K562 (cell line): ENCODE measurements around the gene DBP. TPM values are rescaled to one million over a fixed set of nuclear protein-coding genes. Genes with fewer than 3 reads are reported as not detected.

Experiments
- ATAC-seq: fragments of 200-7000 bp; cut with Tn5 transposase; 3 replicates; pipeline ENCODE4 v1.9.1; 2020; ENCODE audit warnings: moderate library complexity
- BruUV-seq: library from RNA; stranded (reverse); fragments of 400-500 nt; replicated peaks from 2 replicates; lab custom pipeline; 2021; lab: Mats Ljungman, UMichigan
- CTCF ChIA-PET: fragments of 300-600 bp; formaldehyde crosslinking; extraction: SDS; loops from one replicate; lab custom pipeline; 2021; ENCODE audit warnings: low intra/inter-chr PET ratio; lab: Yijun Ruan, JAX
- POLR2A ChIA-PET: fragments of 300-600, 350-650 bp; sonication (Branson Sonifier 250); formaldehyde crosslinking; extraction: SDS; loops from one replicate; lab custom pipeline; 2021; ENCODE audit warnings: antibody characterized with exemption, inconsistent platforms; lab: Yijun Ruan, JAX
- DNase-seq, 4 experiments: peaks; one replicate each; pipeline versions ENCODE4 v3.0.0 to v3.0.0-alpha.2; 2011 to 2018; ENCODE audit warnings: low spot score in 3 of 4, mixed read lengths in 3 of 4; ENCODE audit errors: extremely low read depth in 1 of 4
- FAIRE-seq: peaks from 2 replicates; lab custom pipeline; 2011; peaks lifted over from hg19 to GRCh38; lab: Jason Lieb, UNC
- H2AFZ ChIP-seq: 2 replicates; pipeline ENCODE4 v1.6.0; 2011; ENCODE audit warnings: low read depth, low read length, control low read depth, inconsistent platforms
- H3K27ac ChIP-seq: fragments of 200-600 bp; 3 replicates; pipeline ENCODE4 v1.8.0; 2011; ENCODE audit warnings: low read depth, mild to moderate bottlenecking, control low read depth, inconsistent platforms, low read length, moderate library complexity, mixed read lengths; ENCODE audit errors: extremely low read depth
- H3K27me3 ChIP-seq, 2 experiments: fragments of 300-600 bp in 1 of 2; 2 replicates in 1 of 2; 3 replicates in 1 of 2; pipeline versions ENCODE4 v1.6.0 to v1.8.0; 2011; ENCODE audit warnings: inconsistent platforms in 2 of 2, low read length in 2 of 2, mild to moderate bottlenecking in 1 of 2, mixed read lengths in 1 of 2, moderate library complexity in 1 of 2; ENCODE audit not compliant: control insufficient read depth in 2 of 2, insufficient read depth in 2 of 2
- H3K36me3 ChIP-seq: fragments of 300-600 bp; 3 replicates; pipeline ENCODE4 v1.8.0; 2011; ENCODE audit warnings: mild to moderate bottlenecking, low read length, inconsistent platforms; ENCODE audit not compliant: control insufficient read depth, insufficient read depth
- H3K4me1 ChIP-seq, 2 experiments: fragments of 200-600 bp in 1 of 2; replicated peaks in 1 of 2; 2 replicates in 1 of 2; 3 replicates in 1 of 2; pipeline versions ENCODE4 v1.5.1 to v1.8.0; 2011; ENCODE audit warnings: inconsistent platforms in 2 of 2, low read length in 2 of 2, mild to moderate bottlenecking in 1 of 2, mixed read lengths in 1 of 2, moderate library complexity in 1 of 2; ENCODE audit not compliant: control insufficient read depth in 2 of 2, insufficient read depth in 2 of 2
- H3K4me2 ChIP-seq: 2 replicates; pipeline ENCODE4 v1.6.1; 2011; ENCODE audit warnings: low read length, control low read depth, inconsistent platforms, mixed read lengths; ENCODE audit not compliant: insufficient read depth
- H3K4me3 ChIP-seq: fragments of 200-600 bp; sonication (generic), shearing (Covaris generic); 2 replicates; pipeline ENCODE4 v1.5.1; 2016; ENCODE audit warnings: control low read depth, inconsistent platforms
- H3K79me2 ChIP-seq: fragments of 200-600 bp; 3 replicates; pipeline ENCODE4 v1.8.0; 2011; ENCODE audit warnings: low read length, inconsistent platforms; ENCODE audit not compliant: control insufficient read depth, insufficient read depth
- H3K9ac ChIP-seq, 2 experiments: 2 replicates each; pipeline versions ENCODE4 v1.6.0 to v1.6.1; 2011; ENCODE audit warnings: low read depth in 2 of 2, low read length in 2 of 2, control low read depth in 1 of 2, inconsistent platforms in 1 of 2, mild to moderate bottlenecking in 1 of 2, mixed read lengths in 1 of 2; ENCODE audit not compliant: insufficient read depth in 1 of 2
- H3K9me1 ChIP-seq: one replicate; pipeline ENCODE4 v1.6.0; 2011; ENCODE audit warnings: inconsistent platforms, mild to moderate bottlenecking, low read length, moderate library complexity; ENCODE audit not compliant: control insufficient read depth, insufficient read depth
- H3K9me3 ChIP-seq: replicated peaks from 2 replicates; pipeline ENCODE4 v1.5.1; 2011; ENCODE audit warnings: low read depth, low read length, inconsistent platforms; ENCODE audit not compliant: control insufficient read depth, insufficient read depth
- H4K20me1 ChIP-seq: replicated peaks from 2 replicates; pipeline ENCODE4 v1.6.1; 2011; ENCODE audit warnings: low read length, inconsistent platforms, mixed read lengths; ENCODE audit not compliant: control insufficient read depth, insufficient read depth
- CTCF ChIP-seq, 3 experiments: IDR thresholded peaks in 2 of 3; conservative IDR thresholded peaks in 1 of 3; 2 replicates each; pipeline ENCODE4 v1.5.1; 2011 to 2012; ENCODE audit warnings: low read length in 3 of 3, mild to moderate bottlenecking in 3 of 3, control low read depth in 2 of 3, improper control_type of control experiment in 1 of 3, inconsistent platforms in 1 of 3, low read depth in 1 of 3, mixed read lengths in 1 of 3, moderate library complexity in 1 of 3; ENCODE audit not compliant: insufficient read depth in 2 of 3
- HMBOX1 ChIP-seq: sonication (generic); IDR thresholded peaks from 2 replicates; pipeline ENCODE4 v1.6.1; 2016
- RAD21 ChIP-seq, 2 experiments: fragments of 250-450 bp in 1 of 2; fragments of 450-650 bp in 1 of 2; sonication (Bioruptor Pico) in 1 of 2; formaldehyde crosslinking in 1 of 2; IDR thresholded peaks in 1 of 2; conservative IDR thresholded peaks in 1 of 2; 2 replicates each; pipeline versions ENCODE4 v1.4.0 to v1.8.0; 2020 to 2022; ENCODE audit warnings: mild to moderate bottlenecking in 2 of 2, moderate library complexity in 1 of 2
- REST ChIP-seq, 2 experiments: fragments of 450-650 bp; formaldehyde crosslinking in 1 of 2; IDR thresholded peaks; 2 replicates each; pipeline versions ENCODE4 v1.4.0 to v1.6.1; 2014 to 2020; ENCODE audit warnings: mild to moderate bottlenecking in 2 of 2, borderline replicate concordance in 1 of 2, low read depth in 1 of 2
- SMC3 ChIP-seq: conservative IDR thresholded peaks from 2 replicates; pipeline ENCODE4 v1.6.1; 2011; ENCODE audit warnings: low read depth, low read length, improper control_type of control experiment; ENCODE audit not compliant: insufficient read depth
- SP2 ChIP-seq: IDR thresholded peaks from 2 replicates; pipeline ENCODE4 v1.6.1; 2011; ENCODE audit warnings: mild to moderate bottlenecking, low read depth, low read length, moderate library complexity; ENCODE audit not compliant: poor library complexity, severe bottlenecking; ENCODE audit errors: extremely low read depth
- SPI1 ChIP-seq: IDR thresholded peaks from 2 replicates; pipeline ENCODE4 v1.6.1; 2011; ENCODE audit warnings: low read depth, low read length, control low read depth, borderline replicate concordance
- ZNF316 ChIP-seq: fragments of 450-650 bp; IDR thresholded peaks from 2 replicates; pipeline ENCODE4 v1.6.1; 2016
- WGBS: fragments of 100-300 bp; shearing (Covaris generic); methylation state at CpG from one replicate; pipeline ENCODE4 v1.1.6; 2016; ENCODE audit warnings: low coverage, mixed read lengths; ENCODE audit not compliant: insufficient coverage; ENCODE audit errors: missing lambda C conversion rate; 5-methylcytosine and 5-hydroxymethylcytosine counted together
- in situ Hi-C: fragments of 300-500 bp; cut with MboI; formaldehyde crosslinking; loops from 4 replicates; pipeline ENCODE4 v1.15.0; 2018; ENCODE audit warnings: inconsistent platforms, mixed read lengths
- intact Hi-C: fragments of 100-400 bp; cut with micrococcal nuclease; formaldehyde crosslinking; loops from 2 replicates; pipeline ENCODE4 v1.14.2; 2022
- polyA plus RNA-seq, 8 experiments: library from polyadenylated mRNA; depleted of rRNA in 4 of 8; stranded (reverse) in 5 of 8; unstranded in 3 of 8; fragments of >200 nt; fragmentation: Nextera tagmentation in 2 of 8; fragmentation: Illumina TruSeq in 1 of 8; extraction: Ambion mirVana in 2 of 8; extraction: Trizol in 1 of 8; gene quantifications; 2 replicates each; pipeline versions ENCODE4 v1.2.1 to v1.2.3, GENCODE V29; 2011 to 2014; ENCODE audit warnings: inconsistent platforms in 1 of 8, missing spikeins in 1 of 8
- total RNA-seq, 7 experiments: library from RNA; depleted of rRNA in 6 of 7; stranded (reverse); fragments of >200 nt in 6 of 7; fragmentation: Illumina TruSeq in 2 of 7; extraction: Trizol in 2 of 7; gene quantifications; 2 replicates each; pipeline versions ENCODE4 v1.2.1 to v1.2.3, GENCODE V29; 2011 to 2021; ENCODE audit warnings: low replicate concordance in 1 of 7

Gene DBP
- total and polyA plus RNA-seq, 9 of the 15 experiments (the other 6 are each of a cell fraction or from before 2014, with no cell fraction given): 0.25 to 5.5 (median 1.8) TPM

- POLR2A ChIA-PET: interaction anchor here (0.9 to 1.0 kb wide), 2 partner anchors 26 to 89 kb away, joined by 3 to 5 read pairs; no protein-coding TSS in a partner anchor
Measured at GRCh38 chr19:48591021-48591420, 46.2 kb downstream of the DBP start.

More at GRCh38 chr19:48591021-48591420, 46.2 kb downstream of the DBP start:
- no peaks in the 10 kb centered on the region for H3K9me3 ChIP-seq
- H3K36me3 ChIP-seq: no peaks in the 10 kb centered on the region
- TF ChIP-seq ZNF316 (peak; percentile 28; the same call in 1 of the 2 replicates), SPI1 (peak; percentile 49; the same call in 1 of the 2 replicates), SMC3 (0 out of 2 replicates have a peak, but pooled peaks have one; percentile 7), REST (IDR thresholded peaks at IDR 0.05; ENCODE audit: borderline replicate concordance) (peak; percentile 22; the same call in 1 of the 2 replicates), REST (CRISPR knock-in tag; IDR thresholded peaks at IDR 0.05; ENCODE audit: low read depth) (no peak), RAD21 (CRISPR knock-in tag; conservative IDR thresholded peaks at IDR 0.05 in 1 of 2, IDR thresholded peaks at IDR 0.05 in 1 of 2) (peak in 1 of 2 experiments; percentile 50; a peak in 2 of 4 replicates), HMBOX1 (no peak), CTCF (IDR thresholded peaks at IDR 0.05 in 2 of 3, conservative IDR thresholded peaks at IDR 0.05 in 1 of 3; ENCODE audit: insufficient read depth in 2 of 3, low read depth in 1 of 3, low read length in 3 of 3) (peak; percentile 46 to 97 (median 84); a peak in 4 of 6 replicates), SP2 (no peak)
- H3K4me1 ChIP-seq: peaks cover 0 to 27% of the 10 kb centered on the region in 2 experiments; a peak in 2 of 5 replicates
- H3K27me3 ChIP-seq: no peaks in the 10 kb centered on the region
- CTCF ChIA-PET: no interaction called here
- no peak overlapping the region for H3K4me3 ChIP-seq
- peak; percentile 67 for ATAC-seq
- peak; percentile 70 for FAIRE-seq
- no peak overlapping the region for H3K27ac ChIP-seq
- H3K9me1 ChIP-seq: no peaks in the 10 kb centered on the region
- intact Hi-C loops (no loop called here), in situ Hi-C loops (loop anchor here (25.0 kb wide), 1 partner anchor 1521 kb away; no protein-coding TSS in a partner anchor)
- H3K79me2 ChIP-seq: no peaks in the 10 kb centered on the region
- peak in 2 of 4 experiments; percentile 29 to 44 for DNase-seq
- no TSS peak for BruUV-seq
- no peaks in the 10 kb centered on the region for H4K20me1 ChIP-seq
- H3K9ac ChIP-seq: peak overlapping the region in 1 of 2 experiments; percentile 35; a peak in 1 of 4 replicates
- no peak overlapping the region for H2AFZ ChIP-seq
- H3K4me2 ChIP-seq: no peak overlapping the region
- WGBS: 46% methylated on average over 5 of the region's 5 CpGs
